Keratinocyte (primary cell): ENCODE results near the gene ALOX15.

ENCODE experiments used
- CTCF ChIP-seq, 3 experiments: IDR thresholded peaks in 1 of 3; conservative IDR thresholded peaks in 1 of 3; optimal IDR thresholded peaks in 1 of 3; 2 replicates in 2 of 3; 3 replicates in 1 of 3; pipeline versions ENCODE3 to v1.5.1; 2011; ENCODE audit warnings: low read length in 3 of 3, mild to moderate bottlenecking in 3 of 3, moderate library complexity in 2 of 3, control low read depth in 1 of 3, inconsistent platforms in 1 of 3; ENCODE audit not compliant: insufficient read depth in 2 of 3; ENCODE audit errors: extremely low read depth in 1 of 3
- EZH2 ChIP-seq: IDR thresholded peaks from one replicate; pipeline ENCODE4 v1.6.1; 2012; ENCODE audit warnings: inconsistent platforms, mild to moderate bottlenecking, low read length, moderate library complexity

GRCh38 chr17:4597975-4598374 lies 43.5 kb downstream of the ALOX15 start:
- no peak for TF ChIP-seq CTCF (optimal IDR thresholded peaks at IDR 0.05 in 1 of 3, IDR thresholded peaks at IDR 0.05 in 1 of 3, conservative IDR thresholded peaks at IDR 0.05 in 1 of 3; ENCODE audit: extremely low read depth in 1 of 3, insufficient read depth in 2 of 3, low read length in 3 of 3)
- TF ChIP-seq EZH2 = no peak
